Gastrocnemius medialis (tissue), 4 donors: ENCODE measurements around the gene BAK1.
"Not testable (repeated sequence)": the region's sequence is repeated elsewhere in the genome, so short reads cannot be mapped to it uniquely, and the experiment has no call there.

Experiments
- CTCF ChIP-seq, 5 experiments: fragments of 450-650 bp in 3 of 5; fragments of 200-600 bp in 2 of 5; sonication (generic) in 2 of 5; IDR thresholded peaks in 4 of 5; conservative IDR thresholded peaks in 1 of 5; 1 replicate in 4 of 5; 2 replicates in 1 of 5; pipeline ENCODE4 v1.5.1; 2016 to 2019; ENCODE audit warnings: antibody characterized with exemption in 5 of 5, mild to moderate bottlenecking in 3 of 5, moderate library complexity in 3 of 5
- POLR2A ChIP-seq, 2 donors: fragments of 450-650 bp; IDR thresholded peaks; one replicate each; pipeline ENCODE4 v1.6.1; 2017; ENCODE audit warnings: antibody characterized with exemption in 2 of 2, mild to moderate bottlenecking in 2 of 2, moderate library complexity in 2 of 2

GRCh38 chr6:33530617-33531016 lies 49.5 kb downstream of the BAK1 start:
- not testable (repeated sequence) for TF ChIP-seq CTCF (IDR thresholded peaks at IDR 0.05 in 4 of 5, conservative IDR thresholded peaks at IDR 0.05 in 1 of 5); POLR2A (IDR thresholded peaks at IDR 0.05)
